Endothelial cell of umbilical vein (primary cell): ENCODE results near the gene BCAR1. TPM values are rescaled to one million over a fixed set of nuclear protein-coding genes. Genes with fewer than 3 reads are reported as not detected.

Experiments
- BruUV-seq: library from RNA; stranded (reverse); fragments of 400-500 nt; replicated peaks from 2 replicates; lab custom pipeline; 2021; lab: Mats Ljungman, UMichigan
- CTCF ChIA-PET: fragments of 300-600, 350-600 bp; sonication (Branson Sonifier 250); formaldehyde crosslinking; loops from one replicate; lab custom pipeline; 2021; ENCODE audit warnings: antibody characterized with exemption, inconsistent platforms; lab: Charles Lee
- POLR2A ChIA-PET: fragments of 300-600, 350-600 bp; sonication (Branson Sonifier 250); formaldehyde crosslinking; loops from one replicate; lab custom pipeline; 2021; ENCODE audit warnings: antibody characterized with exemption, inconsistent platforms; lab: Charles Lee
- DNase-seq: peaks from one replicate; pipeline ENCODE4 v3.0.0-alpha.2; 2011; ENCODE audit warnings: low read depth, low spot score
- FAIRE-seq: peaks from 2 replicates; lab custom pipeline; 2011; peaks lifted over from hg19 to GRCh38; lab: Jason Lieb, UNC
- H2AFZ ChIP-seq: 2 replicates; pipeline ENCODE4 v1.6.0; 2012; ENCODE audit warnings: low read depth, low read length, control low read depth, inconsistent platforms
- H3K27ac ChIP-seq: 2 replicates; pipeline ENCODE4 v1.5.1; 2011; ENCODE audit warnings: low read depth, mild to moderate bottlenecking, control low read depth, low read length, moderate library complexity; ENCODE audit not compliant: insufficient read depth
- H3K27me3 ChIP-seq, 2 experiments: 2 replicates each; pipeline versions ENCODE4 v1.6.0 to v1.6.1; 2011; ENCODE audit warnings: low read length in 2 of 2, mixed read lengths in 1 of 2; ENCODE audit not compliant: control insufficient read depth in 2 of 2, insufficient read depth in 2 of 2
- H3K36me3 ChIP-seq, 2 experiments: 2 replicates in 1 of 2; 3 replicates in 1 of 2; pipeline ENCODE4 v1.5.1; 2011; ENCODE audit warnings: low read length in 2 of 2, mild to moderate bottlenecking in 1 of 2, moderate library complexity in 1 of 2; ENCODE audit not compliant: control insufficient read depth in 2 of 2, insufficient read depth in 2 of 2; ENCODE audit errors: extremely low read depth in 1 of 2
- H3K4me1 ChIP-seq: 3 replicates; pipeline ENCODE4 v1.5.1; 2011; ENCODE audit warnings: mild to moderate bottlenecking, low read length; ENCODE audit not compliant: control insufficient read depth, insufficient read depth; ENCODE audit errors: extremely low read depth
- H3K4me2 ChIP-seq: 2 replicates; pipeline ENCODE4 v1.6.1; 2011; ENCODE audit warnings: low read length, control low read depth, mixed read lengths; ENCODE audit not compliant: insufficient read depth
- H3K4me3 ChIP-seq, 3 experiments: fragments of 200-600 bp in 1 of 3; sonication (generic), shearing (Covaris generic) in 1 of 3; replicated peaks in 1 of 3; 2 replicates each; pipeline ENCODE4 v1.5.1; 2011 to 2016; ENCODE audit warnings: control low read depth in 3 of 3, low read length in 3 of 3, mild to moderate bottlenecking in 2 of 3, inconsistent platforms in 1 of 3, low read depth in 1 of 3, moderate library complexity in 1 of 3; ENCODE audit not compliant: insufficient read depth in 1 of 3
- H3K79me2 ChIP-seq: 2 replicates; pipeline ENCODE4 v1.6.0; 2012; ENCODE audit warnings: low read length, inconsistent platforms; ENCODE audit not compliant: control insufficient read depth, insufficient read depth
- H3K9ac ChIP-seq: replicated peaks from 2 replicates; pipeline ENCODE3; 2011; ENCODE audit warnings: low read length, control low read depth; ENCODE audit not compliant: insufficient read depth; ENCODE audit errors: extremely low read depth
- H3K9me1 ChIP-seq: replicated peaks from 3 replicates; pipeline ENCODE4 v1.6.0; 2011; ENCODE audit warnings: mild to moderate bottlenecking, low read length; ENCODE audit not compliant: control insufficient read depth, insufficient read depth; ENCODE audit errors: extremely low read depth
- H3K9me3 ChIP-seq: replicated peaks from 2 replicates; pipeline ENCODE4 v1.5.1; 2012; ENCODE audit warnings: low read length, inconsistent platforms; ENCODE audit not compliant: control insufficient read depth, insufficient read depth
- H4K20me1 ChIP-seq: replicated peaks from 2 replicates; pipeline ENCODE3; 2011; ENCODE audit warnings: mild to moderate bottlenecking, low read length; ENCODE audit not compliant: control insufficient read depth, insufficient read depth; ENCODE audit errors: extremely low read depth
- FOS ChIP-seq: IDR thresholded peaks from 2 replicates; pipeline ENCODE4 v1.6.1; 2011; ENCODE audit warnings: mild to moderate bottlenecking, low read length, moderate library complexity, borderline replicate concordance; ENCODE audit not compliant: insufficient read depth
- JUN ChIP-seq: IDR thresholded peaks from 2 replicates; pipeline ENCODE4 v1.6.1; 2011; ENCODE audit warnings: borderline replicate concordance, low read depth; ENCODE audit not compliant: insufficient read length, insufficient read depth
- MYC ChIP-seq: IDR thresholded peaks from one replicate; pipeline ENCODE4 v1.6.1; 2011; ENCODE audit warnings: mild to moderate bottlenecking, low read depth, low read length
- dilution Hi-C: fragments of 300-500 bp; cut with MboI; formaldehyde crosslinking; loops from one replicate; pipeline ENCODE4 v1.15.0; 2019; ENCODE audit warnings: low sequenced_read_pairs; ENCODE audit not compliant: extremely low pct_ligation_motif_present
- intact Hi-C: fragments of 100-400 bp; cut with micrococcal nuclease; formaldehyde crosslinking; loops from one replicate; pipeline ENCODE4 v1.10.0; 2022
- polyA plus RNA-seq, 4 experiments: library from polyadenylated mRNA; depleted of rRNA in 3 of 4; stranded (reverse) in 3 of 4; unstranded in 1 of 4; fragments of >200 nt; gene quantifications; 2 replicates each; pipeline versions ENCODE4 v1.2.1 to v1.2.3, GENCODE V29; 2011 to 2012; ENCODE audit warnings: missing spikeins in 1 of 4
- total RNA-seq: library from RNA; stranded (reverse); gene quantifications from 2 replicates; pipeline ENCODE4 v1.2.3, GENCODE V29; 2021
- TF ChIP-seq, protein P1 (sequence below), 2 donors: IDR thresholded peaks; 1 replicate in 1 of 2; 2 replicates in 1 of 2; pipeline ENCODE4 v1.5.1; 2011; ENCODE audit warnings: low read length in 2 of 2, mild to moderate bottlenecking in 2 of 2, moderate library complexity in 2 of 2, control low read depth in 1 of 2, inconsistent platforms in 1 of 2, low read depth in 1 of 2; ENCODE audit not compliant: insufficient read depth in 1 of 2; ENCODE audit errors: extremely low read depth in 1 of 2

The BCAR1 gene
- total and polyA plus RNA-seq, 2 donors (not counting 3 experiments of a cell fraction or from before 2014, with no cell fraction given), result 171 to 267 TPM

DNA sequence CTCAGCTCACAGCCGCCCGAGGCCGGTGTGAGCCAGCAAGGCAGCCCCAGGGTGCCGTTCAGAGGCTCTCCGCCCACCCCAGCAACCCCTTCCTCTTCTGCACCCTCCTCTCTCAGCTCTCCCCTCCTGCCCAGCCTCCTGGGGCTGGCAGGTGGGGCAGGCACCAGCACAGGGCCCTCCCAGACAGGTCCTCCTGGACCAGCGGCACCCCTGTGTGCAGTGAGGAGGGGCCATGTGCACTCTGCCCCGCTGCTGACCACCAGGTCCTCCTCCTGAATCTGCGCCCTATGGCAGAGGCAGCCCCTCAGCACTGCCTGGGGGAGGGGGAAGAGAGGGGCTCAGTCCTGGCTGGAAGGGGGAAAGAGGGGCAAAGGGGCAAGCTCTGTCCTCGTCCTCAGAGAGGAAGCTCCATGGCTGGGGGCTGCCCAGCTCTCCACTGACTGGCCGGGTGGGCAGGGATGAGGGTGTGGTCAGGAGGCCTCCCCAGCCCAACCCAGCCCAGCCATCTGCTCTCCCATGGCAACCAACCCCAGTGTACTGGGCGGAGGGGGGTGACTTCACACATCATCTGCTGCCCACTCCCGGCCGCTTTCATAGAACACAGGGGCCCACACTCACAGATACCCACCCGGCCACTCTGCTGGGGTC, 5.4 kb upstream of the BCAR1 start:
- Histone ChIP-seq H3K9me3 (no peaks in the 10 kb centered on the region), H3K27me3 (no peaks in the 10 kb centered on the region), H2AFZ (no peak overlapping the region), H3K36me3 (peaks cover 0 to 2% of the 10 kb centered on the region in 2 experiments), H3K4me3 (no peak overlapping the region), H4K20me1 (no peaks in the 10 kb centered on the region), H3K27ac (peak overlapping the region; percentile 61), H3K4me2 (no peak overlapping the region), H3K4me1 (peaks cover 80% of the 10 kb centered on the region), H3K79me2 (peaks cover 95% of the 10 kb centered on the region), H3K9ac (no peak overlapping the region), H3K9me1 (no peaks in the 10 kb centered on the region)
- ChIA-PET POLR2A (interaction anchor here (2.2 kb wide), 2 partner anchors 11 to 84 kb away, joined by 7 read pairs; no protein-coding TSS in a partner anchor), CTCF (interaction anchor here (1.0 to 8.4 kb wide), 6 partner anchors 23 to 145 kb away, joined by 3 to 48 read pairs (median 5); no protein-coding TSS in a partner anchor)
- FAIRE-seq (no peak), DNase-seq (peak; percentile 47)
- TF ChIP-seq FOS, result no peak
- no peak for TF ChIP-seq JUN
- TF ChIP-seq, protein P1, sequence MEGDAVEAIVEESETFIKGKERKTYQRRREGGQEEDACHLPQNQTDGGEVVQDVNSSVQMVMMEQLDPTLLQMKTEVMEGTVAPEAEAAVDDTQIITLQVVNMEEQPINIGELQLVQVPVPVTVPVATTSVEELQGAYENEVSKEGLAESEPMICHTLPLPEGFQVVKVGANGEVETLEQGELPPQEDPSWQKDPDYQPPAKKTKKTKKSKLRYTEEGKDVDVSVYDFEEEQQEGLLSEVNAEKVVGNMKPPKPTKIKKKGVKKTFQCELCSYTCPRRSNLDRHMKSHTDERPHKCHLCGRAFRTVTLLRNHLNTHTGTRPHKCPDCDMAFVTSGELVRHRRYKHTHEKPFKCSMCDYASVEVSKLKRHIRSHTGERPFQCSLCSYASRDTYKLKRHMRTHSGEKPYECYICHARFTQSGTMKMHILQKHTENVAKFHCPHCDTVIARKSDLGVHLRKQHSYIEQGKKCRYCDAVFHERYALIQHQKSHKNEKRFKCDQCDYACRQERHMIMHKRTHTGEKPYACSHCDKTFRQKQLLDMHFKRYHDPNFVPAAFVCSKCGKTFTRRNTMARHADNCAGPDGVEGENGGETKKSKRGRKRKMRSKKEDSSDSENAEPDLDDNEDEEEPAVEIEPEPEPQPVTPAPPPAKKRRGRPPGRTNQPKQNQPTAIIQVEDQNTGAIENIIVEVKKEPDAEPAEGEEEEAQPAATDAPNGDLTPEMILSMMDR (IDR thresholded peaks at IDR 0.05; ENCODE audit: extremely low read depth in 1 of 2, insufficient read depth in 1 of 2, low read depth in 1 of 2, low read length in 2 of 2), result peak in 1 of 2 donors; percentile 14
- no peak for TF ChIP-seq MYC
- dilution Hi-C loops (no loop called here), intact Hi-C loops (no loop called here)
- BruUV-seq, result no TSS peak
